Colonic mucosa (tissue), 4 donors: ENCODE results near the gene SNTN. TPM values are rescaled to one million over a fixed set of nuclear protein-coding genes. Genes with fewer than 3 reads are reported as not detected.

Experiments
- DNase-seq: peaks from one replicate; pipeline ENCODE4 v3.0.0-alpha.2; 2020
- H3K27ac ChIP-seq: fragments of 200-600 bp; one replicate; pipeline ENCODE4 v1.8.0; 2021
- H3K27me3 ChIP-seq: fragments of 200-600 bp; one replicate; pipeline ENCODE4 v1.8.0; 2021
- H3K36me3 ChIP-seq: fragments of 200-600 bp; one replicate; pipeline ENCODE4 v1.8.0; 2021
- H3K4me1 ChIP-seq: fragments of 200-600 bp; one replicate; pipeline ENCODE4 v1.8.0; 2021; ENCODE audit warnings: mild to moderate bottlenecking
- H3K4me3 ChIP-seq: fragments of 200-600 bp; one replicate; pipeline ENCODE4 v1.8.0; 2021
- H3K9ac ChIP-seq, 2 donors: one replicate each; pipeline ENCODE4 v1.7.0; 2013; ENCODE audit warnings: control low read depth in 2 of 2, low read depth in 2 of 2, low read length in 2 of 2
- H3K9me3 ChIP-seq: fragments of 200-600 bp; one replicate; pipeline ENCODE4 v1.8.0; 2021
- CTCF ChIP-seq: fragments of 200-600 bp; IDR thresholded peaks from one replicate; pipeline ENCODE4 v1.8.0; 2022; ENCODE audit warnings: antibody characterized with exemption, mild to moderate bottlenecking
- intact Hi-C: fragments of 100-400 bp; cut with DNase I; formaldehyde crosslinking; loops from one replicate; pipeline ENCODE4 v1.14.1; 2022
- total RNA-seq, 2 donors: library from RNA; stranded (reverse); fragmentation: NEBNext Ultra II Directional in 1 of 2; extraction: Animal tissue kit (Norgen Biotek cat#: 25700) in 1 of 2; gene quantifications; one replicate each; pipeline ENCODE4 v1.2.1, GENCODE V29; 2021
- donor health status: healthy.
- donor health status: DM: no; HTN: no; CAD: no.
- donor health status: DM: no; HTN: no; CAD: no.

The SNTN gene
- total RNA-seq, 2 donors from 2014 or later: 0.27 TPM; not detected in 1

GRCh38 chr3:63707731-63708130 is 55.3 kb downstream of the SNTN start:
- no peaks in the 10 kb centered on the region for H3K9me3 ChIP-seq
- no peak overlapping the region for H3K27ac ChIP-seq
- no peak for TF ChIP-seq CTCF
- H3K4me3 ChIP-seq: no peak overlapping the region
- H3K36me3 ChIP-seq: no peaks in the 10 kb centered on the region
- H3K4me1 ChIP-seq: no peaks in the 10 kb centered on the region
- H3K9ac ChIP-seq: no peak overlapping the region
- DNase-seq: no peak
- no peaks in the 10 kb centered on the region for H3K27me3 ChIP-seq
- intact Hi-C loops: no loop called here

GRCh38 chr3:63709576-63709975 is 57.1 kb downstream of the SNTN start:
- Histone ChIP-seq H3K9me3 (no peaks in the 10 kb centered on the region), H3K9ac (no peak overlapping the region), H3K4me1 (no peaks in the 10 kb centered on the region), H3K27ac (no peak overlapping the region), H3K27me3 (no peaks in the 10 kb centered on the region), H3K36me3 (no peaks in the 10 kb centered on the region), H3K4me3 (no peak overlapping the region)
- intact Hi-C loops: no loop called here
- TF ChIP-seq CTCF: no peak
- no peak for DNase-seq

Other genes starting within 250 kb of the SNTN start
- gene C3orf49, start 166.6 kb downstream of the SNTN start, total RNA-seq: not detected
- gene THOC7, start 211.1 kb downstream of the SNTN start, total RNA-seq: 10 to 100 TPM; 61.9 to 76.6 TPM
- gene ATXN7, start 211.2 kb downstream of the SNTN start, total RNA-seq: 10 to 100 TPM; 22.9 to 31.6 TPM